Progenitor cell of endocrine pancreas (in vitro differentiated cells): ENCODE measurements around the gene KIAA1549. TPM values are rescaled to one million over a fixed set of nuclear protein-coding genes. Genes with fewer than 3 reads are reported as not detected.

Experiments used
- DNase-seq: peaks from one replicate; pipeline ENCODE4 v3.0.0; 2021; ENCODE audit warnings: low spot score; ENCODE audit not compliant: unreplicated experiment
- H3K27ac Mint-ChIP-seq: 2 replicates; pipeline ENCODE4 v1.8.0; 2021; ENCODE audit warnings: mild to moderate bottlenecking, moderate library complexity, mixed read lengths
- H3K27me3 Mint-ChIP-seq: 2 replicates; pipeline ENCODE4 v1.8.0; 2021; ENCODE audit warnings: mixed read lengths
- H3K36me3 Mint-ChIP-seq: 2 replicates; pipeline ENCODE4 v1.8.0; 2022; ENCODE audit warnings: mixed read lengths; ENCODE audit not compliant: insufficient read depth
- H3K4me1 Mint-ChIP-seq: 2 replicates; pipeline ENCODE4 v1.8.0; 2021; ENCODE audit warnings: low read depth, mixed read lengths
- H3K4me3 Mint-ChIP-seq: 2 replicates; pipeline ENCODE4 v1.8.0; 2021; ENCODE audit warnings: low read depth, mild to moderate bottlenecking, moderate library complexity, mixed read lengths
- H3K9me3 Mint-ChIP-seq: 2 replicates; pipeline ENCODE4 v1.8.0; 2021; ENCODE audit warnings: low read depth, mixed read lengths
- CTCF ChIP-seq: fragments of 200-600 bp; sonication (generic); IDR thresholded peaks from one replicate; pipeline ENCODE4 v1.5.0; 2021; ENCODE audit warnings: antibody characterized with exemption, mild to moderate bottlenecking; ENCODE audit not compliant: unreplicated experiment
- total RNA-seq: library from RNA; stranded (reverse); gene quantifications from 2 replicates; pipeline ENCODE4 v1.2.1, GENCODE V29; 2021

KIAA1549 gene
- total RNA-seq, 1 donor from 2014 or later: 45.8 TPM

- no peak overlapping the region for H3K4me3 Mint-ChIP-seq
- peaks cover 43% of the 10 kb centered on the region for H3K36me3 Mint-ChIP-seq
- TF ChIP-seq CTCF: no peak
- peaks cover 5% of the 10 kb centered on the region for H3K9me3 Mint-ChIP-seq
- no peak overlapping the region for H3K27ac Mint-ChIP-seq
- H3K4me1 Mint-ChIP-seq: no peaks in the 10 kb centered on the region
- no peaks in the 10 kb centered on the region for H3K27me3 Mint-ChIP-seq
- no peak for DNase-seq
These were observed 131.5 kb downstream of the KIAA1549 start for GRCh38 chr7:138849701-138850100.

- peaks cover 5% of the 10 kb centered on the region for H3K9me3 Mint-ChIP-seq
- peaks cover 51% of the 10 kb centered on the region for H3K36me3 Mint-ChIP-seq
- no peaks in the 10 kb centered on the region for H3K4me1 Mint-ChIP-seq
- no peaks in the 10 kb centered on the region for H3K27me3 Mint-ChIP-seq
- H3K4me3 Mint-ChIP-seq: no peak overlapping the region
- DNase-seq: no peak
- no peak overlapping the region for H3K27ac Mint-ChIP-seq
- TF ChIP-seq CTCF: no peak
These were observed 132.9 kb downstream of the KIAA1549 start for GRCh38 chr7:138848056-138848980.

- Mint-ChIP-seq H3K27ac (no peak overlapping the region), H3K4me3 (no peak overlapping the region), H3K27me3 (no peaks in the 10 kb centered on the region), H3K4me1 (no peaks in the 10 kb centered on the region), H3K36me3 (peaks cover 40% of the 10 kb centered on the region), H3K9me3 (peaks cover 5% of the 10 kb centered on the region)
- no peak for TF ChIP-seq CTCF
- DNase-seq: no peak
These were observed 135.5 kb downstream of the KIAA1549 start for GRCh38 chr7:138845711-138846110.

- no peak overlapping the region for H3K4me3 Mint-ChIP-seq
These were observed 137.3 kb downstream of the KIAA1549 start for GRCh38 chr7:138843632-138844580.

More at GRCh38 chr7:138843632-138844580, 137.3 kb downstream of the KIAA1549 start:
- Mint-ChIP-seq H3K36me3 (peaks cover 37% of the 10 kb centered on the region), H3K27ac (no peak overlapping the region), H3K9me3 (no peaks in the 10 kb centered on the region), H3K27me3 (no peaks in the 10 kb centered on the region), H3K4me1 (no peaks in the 10 kb centered on the region)
- DNase-seq: no peak
- TF ChIP-seq CTCF: no peak
